Glomerular endothelial cell (primary cell): ENCODE results near the gene OR8G1. TPM values are rescaled to one million over a fixed set of nuclear protein-coding genes. Genes with fewer than 3 reads are reported as not detected.
"Not testable (repeated sequence)": the region's sequence is repeated elsewhere in the genome, so short reads cannot be mapped to it uniquely, and the experiment has no call there.

Source experiments
- DNase-seq: peaks from one replicate; pipeline ENCODE4 v3.0.0-alpha.2; 2011; ENCODE audit warnings: low read depth, low spot score; ENCODE audit errors: extremely low read depth
- total RNA-seq: library from RNA; depleted of rRNA; stranded (reverse); fragments of >200 nt; gene quantifications from 2 replicates; pipeline ENCODE4 v1.2.3, GENCODE V29; 2015

Gene OR8G1
- total RNA-seq = not detected in 2 replicates

- no peak for DNase-seq
Measured at GRCh38 chr11:124240621-124241397, at the start of gene OR8G1. OR8G1 (plus strand) TSS chr11:124241095; CDS start chr11:124249676, 8,581 bp downstream.

- DNase-seq = no peak
Measured at GRCh38 chr11:124193221-124194010, 47.5 kb upstream of the OR8G1 start.

- no peak for DNase-seq
Measured at GRCh38 chr11:124194293-124195188, 46.4 kb upstream of the OR8G1 start.

- DNase-seq = peak; percentile 60
Measured at GRCh38 chr11:124195189-124195734, 45.6 kb upstream of the OR8G1 start.

- DNase-seq = no peak
Measured at GRCh38 chr11:124197999-124198398, 42.9 kb upstream of the OR8G1 start.

- no peak for DNase-seq
Measured at GRCh38 chr11:124198897-124199296, 42.0 kb upstream of the OR8G1 start.

- no peak for DNase-seq
Measured at GRCh38 chr11:124199702-124200101, 41.2 kb upstream of the OR8G1 start.

- no peak for DNase-seq
Measured at GRCh38 chr11:124200671-124201070, 40.2 kb upstream of the OR8G1 start.

- no peak for DNase-seq
Measured at GRCh38 chr11:124202951-124203350, 37.9 kb upstream of the OR8G1 start.

- no peak for DNase-seq
Measured at GRCh38 chr11:124204008-124204407, 36.9 kb upstream of the OR8G1 start.

GRCh38 chr11:124207102-124207792 is 33.6 kb upstream of the OR8G1 start:
- no peak for DNase-seq

- DNase-seq = no peak
Measured at GRCh38 chr11:124209824-124210357, 31.0 kb upstream of the OR8G1 start.

- DNase-seq = no peak
Measured at GRCh38 chr11:124210421-124210820, 30.5 kb upstream of the OR8G1 start.

GRCh38 chr11:124211321-124211720 is 29.6 kb upstream of the OR8G1 start:
- DNase-seq = no peak

GRCh38 chr11:124214027-124214426 is 26.9 kb upstream of the OR8G1 start:
- DNase-seq = no peak

GRCh38 chr11:124219126-124219525 is 21.8 kb upstream of the OR8G1 start:
- no peak for DNase-seq

GRCh38 chr11:124222407-124222806 is 18.5 kb upstream of the OR8G1 start:
- DNase-seq = no peak

- not testable (repeated sequence) for DNase-seq
Measured at GRCh38 chr11:124224618-124225423, 16.1 kb upstream of the OR8G1 start.

- DNase-seq = no peak
Measured at GRCh38 chr11:124225471-124225870, 15.4 kb upstream of the OR8G1 start.
